ENCODE data around the gene RYR2. TPM values are rescaled to one million over a fixed set of nuclear protein-coding genes. Genes with fewer than 3 reads are reported as not detected.

The RYR2 gene
- polyA plus RNA-seq, 1 experiment, result not detected

DNA sequence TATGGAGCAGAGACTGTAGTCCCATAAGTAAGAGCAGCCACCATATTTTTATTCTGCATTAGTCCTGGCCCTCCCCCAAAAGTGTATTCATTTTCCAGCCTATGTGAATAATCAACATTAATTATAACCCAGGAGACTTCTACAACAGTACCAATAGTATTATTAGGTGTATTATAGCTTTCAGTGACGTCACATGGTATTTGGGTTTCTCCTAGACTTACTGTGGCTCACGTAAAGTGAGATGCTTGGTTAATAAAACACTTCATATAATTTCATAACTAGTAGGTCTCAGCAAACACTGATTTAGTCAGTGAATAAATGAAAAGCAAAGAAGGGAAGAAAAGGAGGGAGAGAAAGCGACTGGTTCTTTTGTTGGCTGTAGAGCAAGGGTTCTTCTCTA is 762.5 kb downstream of the RYR2 start:
- TF ChIP-seq, protein P1, sequence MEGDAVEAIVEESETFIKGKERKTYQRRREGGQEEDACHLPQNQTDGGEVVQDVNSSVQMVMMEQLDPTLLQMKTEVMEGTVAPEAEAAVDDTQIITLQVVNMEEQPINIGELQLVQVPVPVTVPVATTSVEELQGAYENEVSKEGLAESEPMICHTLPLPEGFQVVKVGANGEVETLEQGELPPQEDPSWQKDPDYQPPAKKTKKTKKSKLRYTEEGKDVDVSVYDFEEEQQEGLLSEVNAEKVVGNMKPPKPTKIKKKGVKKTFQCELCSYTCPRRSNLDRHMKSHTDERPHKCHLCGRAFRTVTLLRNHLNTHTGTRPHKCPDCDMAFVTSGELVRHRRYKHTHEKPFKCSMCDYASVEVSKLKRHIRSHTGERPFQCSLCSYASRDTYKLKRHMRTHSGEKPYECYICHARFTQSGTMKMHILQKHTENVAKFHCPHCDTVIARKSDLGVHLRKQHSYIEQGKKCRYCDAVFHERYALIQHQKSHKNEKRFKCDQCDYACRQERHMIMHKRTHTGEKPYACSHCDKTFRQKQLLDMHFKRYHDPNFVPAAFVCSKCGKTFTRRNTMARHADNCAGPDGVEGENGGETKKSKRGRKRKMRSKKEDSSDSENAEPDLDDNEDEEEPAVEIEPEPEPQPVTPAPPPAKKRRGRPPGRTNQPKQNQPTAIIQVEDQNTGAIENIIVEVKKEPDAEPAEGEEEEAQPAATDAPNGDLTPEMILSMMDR (IDR thresholded peaks at IDR 0.05; ENCODE audit: low read depth, low read length), result no peak
- Histone ChIP-seq H3K9me3 (ENCODE audit: control insufficient read depth, insufficient read depth, low read length) (peaks cover 5% of the 10 kb centered on the region), H3K4me3 (ENCODE audit: low read depth, low read length) (no peak overlapping the region), H3K27ac (ENCODE audit: low read depth, low read length) (no peak overlapping the region), H3K27me3 (ENCODE audit: control insufficient read depth, insufficient read depth, low read length) (no peaks in the 10 kb centered on the region)
- no peak for DNase-seq (ENCODE audit: low read depth, low spot score)
- ChIA-PET POLR2A (no interaction called here), CTCF (no interaction called here)

- TF ChIP-seq, protein P1 (IDR thresholded peaks at IDR 0.05; ENCODE audit: low read depth, low read length), result no peak
- Histone ChIP-seq H3K9me3 (ENCODE audit: control insufficient read depth, insufficient read depth, low read length) (0 out of 2 replicates have a peak, but pooled peaks cover 2% of the 10 kb centered on the region), H3K27ac (ENCODE audit: low read depth, low read length) (no peak overlapping the region), H3K4me3 (ENCODE audit: low read depth, low read length) (no peak overlapping the region), H3K27me3 (ENCODE audit: control insufficient read depth, insufficient read depth, low read length) (no peaks in the 10 kb centered on the region)
- CTCF ChIA-PET, result interaction anchor here (0.6 to 0.7 kb wide), 2 partner anchors 21 to 874 kb away, joined by 3 to 4 read pairs; no protein-coding TSS in a partner anchor
- DNase-seq (ENCODE audit: low read depth, low spot score), result no peak
- POLR2A ChIA-PET, result no interaction called here
Measured at GRCh38 chr1:237809099-237809498, 767.1 kb downstream of the RYR2 start.

DNA sequence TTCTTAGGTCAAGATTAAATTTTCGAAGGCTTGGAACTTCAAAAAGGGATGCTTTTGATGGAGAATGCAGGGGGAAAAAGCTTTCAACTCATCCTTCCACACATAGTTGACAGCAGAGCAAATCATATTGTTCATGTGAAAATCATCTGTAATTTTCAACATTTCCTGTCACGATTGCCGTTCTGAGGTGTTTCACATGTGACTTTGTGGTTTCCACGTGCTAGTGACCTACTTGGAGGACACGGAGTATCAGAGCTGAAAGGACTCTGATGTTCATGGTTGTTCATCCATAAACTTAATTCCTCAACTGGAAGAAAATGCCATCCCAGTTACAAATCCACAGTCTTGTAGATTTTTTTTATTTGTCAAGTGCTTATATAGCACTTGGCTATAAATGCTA is 769.6 kb downstream of the RYR2 start:
- no peak overlapping the region for H3K27ac ChIP-seq (ENCODE audit: low read depth, low read length)
- H3K9me3 ChIP-seq (ENCODE audit: control insufficient read depth, insufficient read depth, low read length), result 0 out of 2 replicates have a peak, but pooled peaks cover 2% of the 10 kb centered on the region
- no peaks in the 10 kb centered on the region for H3K27me3 ChIP-seq (ENCODE audit: control insufficient read depth, insufficient read depth, low read length)
- ChIA-PET POLR2A (no interaction called here), CTCF (no interaction called here)
- H3K4me3 ChIP-seq (ENCODE audit: low read depth, low read length), result no peak overlapping the region
- DNase-seq (ENCODE audit: low read depth, low spot score), result no peak
- TF ChIP-seq, protein P1 (IDR thresholded peaks at IDR 0.05; ENCODE audit: low read depth, low read length), result no peak

DNA sequence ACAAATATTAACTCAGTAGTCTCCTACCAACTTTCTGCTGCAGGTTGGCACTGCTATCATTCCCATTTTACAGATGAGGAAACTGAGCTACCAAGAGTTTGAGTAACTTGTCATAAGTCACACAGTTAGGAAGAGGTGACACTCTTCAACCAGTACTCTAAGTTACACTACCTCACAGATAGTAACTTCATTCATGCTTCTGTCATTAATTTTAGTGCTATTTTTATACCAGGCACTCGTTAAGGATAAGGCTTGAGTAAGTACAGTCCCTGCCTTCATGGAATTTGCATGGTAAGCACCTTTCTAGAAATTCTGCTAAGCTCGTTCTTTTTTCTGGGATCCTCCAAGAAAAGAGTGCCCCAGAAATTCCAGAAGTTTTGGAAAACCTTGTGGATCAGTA is 770.1 kb downstream of the RYR2 start:
- Histone ChIP-seq H3K9me3 (ENCODE audit: control insufficient read depth, insufficient read depth, low read length) (0 out of 2 replicates have a peak, but pooled peaks cover 2% of the 10 kb centered on the region), H3K4me3 (ENCODE audit: low read depth, low read length) (no peak overlapping the region), H3K27ac (ENCODE audit: low read depth, low read length) (no peak overlapping the region), H3K27me3 (ENCODE audit: control insufficient read depth, insufficient read depth, low read length) (no peaks in the 10 kb centered on the region)
- TF ChIP-seq, protein P1 (IDR thresholded peaks at IDR 0.05; ENCODE audit: low read depth, low read length), result no peak
- DNase-seq (ENCODE audit: low read depth, low spot score), result no peak
- POLR2A ChIA-PET, result no interaction called here
- CTCF ChIA-PET, result no interaction called here

DNA sequence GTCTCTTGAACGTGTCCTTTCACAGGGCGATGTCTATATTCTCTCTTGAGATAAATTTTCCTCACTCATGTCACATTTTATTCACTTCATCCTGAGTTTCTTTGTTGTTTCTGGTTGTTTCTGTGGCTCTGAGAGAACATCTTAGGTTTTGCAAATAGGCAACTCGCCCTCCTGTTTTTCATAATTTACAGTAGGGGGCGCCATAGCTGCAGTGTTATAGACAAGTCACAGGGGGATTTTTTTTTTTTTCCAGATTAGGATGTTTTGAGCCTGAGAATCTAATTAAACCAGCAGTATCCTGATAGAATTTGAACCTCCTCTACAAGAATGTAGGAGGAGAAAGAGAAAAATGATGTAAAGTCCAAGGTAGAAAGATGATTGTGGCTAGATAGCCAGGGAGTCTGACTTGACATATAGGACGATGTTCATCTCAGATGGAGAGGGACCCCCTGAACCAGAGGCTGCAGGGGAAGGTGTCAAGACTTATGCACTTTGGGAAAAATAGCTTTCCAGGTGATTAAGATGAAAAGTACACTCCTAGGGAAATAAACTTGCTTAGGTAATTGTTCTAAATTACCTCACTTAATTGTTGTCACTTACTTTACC is 772.4 kb downstream of the RYR2 start:
- no peaks in the 10 kb centered on the region for H3K27me3 ChIP-seq (ENCODE audit: control insufficient read depth, insufficient read depth, low read length)
- CTCF ChIA-PET, result interaction anchor here (0.7 to 0.9 kb wide), 2 partner anchors 41 to 1556 kb away, joined by 3 read pairs; no protein-coding TSS in a partner anchor
- H3K27ac ChIP-seq (ENCODE audit: low read depth, low read length), result no peak overlapping the region
- H3K9me3 ChIP-seq (ENCODE audit: control insufficient read depth, insufficient read depth, low read length), result no peaks in the 10 kb centered on the region
- H3K4me3 ChIP-seq (ENCODE audit: low read depth, low read length), result no peak overlapping the region
- POLR2A ChIA-PET, result no interaction called here
- DNase-seq (ENCODE audit: low read depth, low spot score), result no peak
- TF ChIP-seq, protein P1 (IDR thresholded peaks at IDR 0.05; ENCODE audit: low read depth, low read length), result peak; percentile 35

Measured in AG04450 (cell line).